Testis (tissue), 3 donors: ENCODE data around the gene SP4. TPM values are rescaled to one million over a fixed set of nuclear protein-coding genes. Genes with fewer than 3 reads are reported as not detected.

Experiments used
- DNase-seq: peaks from one replicate; pipeline ENCODE4 v3.0.0-alpha.2; 2019
- H3K27ac ChIP-seq, 2 donors: fragments of 200-600 bp; sonication (generic); one replicate each; pipeline ENCODE4 v1.5.1; 2019
- H3K27me3 ChIP-seq: fragments of 200-600 bp; sonication (generic); one replicate; pipeline ENCODE4 v1.5.1; 2019
- H3K36me3 ChIP-seq: fragments of 200-600 bp; sonication (generic); one replicate; pipeline ENCODE4 v1.5.1; 2017; ENCODE audit warnings: low read depth; ENCODE audit errors: missing control alignments
- H3K4me1 ChIP-seq: fragments of 200-600 bp; sonication (generic); one replicate; pipeline ENCODE4 v1.5.1; 2019
- H3K4me3 ChIP-seq, 2 donors: fragments of 200-600 bp; sonication (generic); one replicate each; pipeline ENCODE4 v1.5.1; 2017 to 2019
- H3K9me3 ChIP-seq: fragments of 200-600 bp; sonication (generic); one replicate; pipeline ENCODE4 v1.5.1; 2017
- CTCF ChIP-seq, 3 experiments: fragments of 450-650 bp in 2 of 3; fragments of 200-600 bp in 1 of 3; sonication (generic) in 1 of 3; IDR thresholded peaks; one replicate each; pipeline ENCODE4 v1.5.1; 2016 to 2019; ENCODE audit warnings: antibody characterized with exemption in 3 of 3, mild to moderate bottlenecking in 2 of 3, moderate library complexity in 1 of 3
- POLR2A ChIP-seq: fragments of 450-650 bp; IDR thresholded peaks from one replicate; pipeline ENCODE4 v1.6.1; 2017; ENCODE audit warnings: antibody characterized with exemption, mild to moderate bottlenecking, moderate library complexity
- WGBS, 2 donors: methylation state at CpG; one replicate each; pipeline ENCODE4 v1.1.5; 2018; 5-methylcytosine and 5-hydroxymethylcytosine counted together
- intact Hi-C: fragments of 100-400 bp; cut with DNase I; formaldehyde crosslinking; loops from one replicate; pipeline ENCODE4 v1.15.1; 2023; ENCODE audit warnings: low total_unique reads
- polyA plus RNA-seq: library from polyadenylated mRNA; stranded (reverse); fragments of 350-450 nt; fragmentation: Illumina TruSeq; extraction: RNeasy Lipid Tissue Mini Kit (QIAGEN cat#74804); gene quantifications from one replicate; pipeline ENCODE4 v1.2.3, GENCODE V29; 2014; ENCODE audit warnings: low read depth, low replicate concordance; ENCODE audit not compliant: insufficient read depth
- total RNA-seq, 2 donors: library from RNA; depleted of rRNA; stranded (reverse); fragments of >200 nt; gene quantifications; one replicate each; pipeline ENCODE4 v1.2.3, GENCODE V29; 2016

Gene SP4
- total and polyA plus RNA-seq, 3 donors from 2014 or later, result 6.0 to 14.7 (median 13.6) TPM

DNA sequence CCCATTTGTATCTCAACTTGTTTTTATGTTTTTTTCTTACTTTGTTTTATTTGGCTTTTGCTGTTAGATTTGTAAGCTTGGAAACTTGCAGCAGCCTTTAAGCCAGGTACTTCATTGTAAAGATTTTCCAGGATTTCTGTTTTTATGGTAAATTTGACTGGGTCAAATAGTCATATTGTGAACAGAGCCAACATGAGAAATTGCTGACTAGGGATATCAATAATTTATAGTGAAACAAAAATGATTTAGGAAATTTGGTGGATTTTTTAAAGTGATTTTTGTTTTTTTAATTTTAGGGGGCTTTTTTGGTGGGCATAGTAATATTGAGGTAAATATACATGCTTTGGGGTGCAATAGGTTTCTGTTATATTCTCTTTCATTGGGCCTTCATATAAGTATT, 22.2 kb downstream of the SP4 start:
- Histone ChIP-seq H3K36me3 (no peaks in the 10 kb centered on the region), H3K27me3 (no peaks in the 10 kb centered on the region), H3K4me3 (no peak overlapping the region), H3K27ac (no peak overlapping the region), H3K4me1 (no peaks in the 10 kb centered on the region), H3K9me3 (no peaks in the 10 kb centered on the region)
- intact Hi-C loops, result no loop called here
- no peak for DNase-seq
- no peak for TF ChIP-seq CTCF (IDR thresholded peaks at IDR 0.05)
- no peak for TF ChIP-seq POLR2A

- Histone ChIP-seq H3K27ac (no peak overlapping the region), H3K9me3 (no peaks in the 10 kb centered on the region), H3K4me1 (no peaks in the 10 kb centered on the region), H3K4me3 (no peak overlapping the region), H3K36me3 (no peaks in the 10 kb centered on the region), H3K27me3 (no peaks in the 10 kb centered on the region)
- no peak for DNase-seq
- TF ChIP-seq POLR2A (no peak), CTCF (IDR thresholded peaks at IDR 0.05) (no peak)
- WGBS, 2 donors, result 84 to 90% methylated on average over 5 of the region's 5 CpGs
- intact Hi-C loops, result no loop called here
Measured at GRCh38 chr7:21450941-21451340, 23.1 kb downstream of the SP4 start.

GRCh38 chr7:21454182-21454581, 26.3 kb downstream of the SP4 start:
- no peak overlapping the region for H3K27ac ChIP-seq
- no peaks in the 10 kb centered on the region for H3K36me3 ChIP-seq
- no peak overlapping the region for H3K4me3 ChIP-seq
- no peaks in the 10 kb centered on the region for H3K9me3 ChIP-seq
- H3K4me1 ChIP-seq, result no peaks in the 10 kb centered on the region
- intact Hi-C loops, result no loop called here
- no peak for DNase-seq
- H3K27me3 ChIP-seq, result no peaks in the 10 kb centered on the region
- no peak for TF ChIP-seq CTCF (IDR thresholded peaks at IDR 0.05)
- TF ChIP-seq POLR2A, result no peak

DNA sequence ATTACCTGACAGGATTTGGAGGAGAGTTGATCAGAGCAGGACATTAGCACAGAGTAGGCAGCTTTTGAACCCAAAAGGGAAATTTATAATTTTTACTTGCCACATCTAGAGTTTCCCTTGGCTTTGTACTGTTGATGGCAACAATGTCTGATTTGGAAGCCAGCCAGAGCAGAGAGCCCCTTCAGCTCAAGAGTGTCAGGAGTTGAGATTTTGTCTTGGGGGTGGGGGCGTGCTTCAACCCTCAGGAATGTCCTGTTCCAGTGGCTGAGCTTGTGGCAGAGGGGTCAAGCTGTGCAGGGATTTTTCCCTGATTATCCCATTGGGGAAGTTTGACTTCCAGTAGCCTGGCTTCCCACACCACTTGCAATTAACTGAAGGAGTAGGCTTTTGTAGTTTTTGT, 27.0 kb downstream of the SP4 start:
- no peaks in the 10 kb centered on the region for H3K27me3 ChIP-seq
- no peak for DNase-seq
- intact Hi-C loops, result no loop called here
- WGBS, 2 donors, result 70 to 88% methylated on average over 1 of the region's 1 CpG
- no peak for TF ChIP-seq CTCF (IDR thresholded peaks at IDR 0.05)
- H3K4me1 ChIP-seq, result no peaks in the 10 kb centered on the region
- H3K27ac ChIP-seq, result no peak overlapping the region
- H3K36me3 ChIP-seq, result no peaks in the 10 kb centered on the region
- no peaks in the 10 kb centered on the region for H3K9me3 ChIP-seq
- H3K4me3 ChIP-seq, result no peak overlapping the region

DNA sequence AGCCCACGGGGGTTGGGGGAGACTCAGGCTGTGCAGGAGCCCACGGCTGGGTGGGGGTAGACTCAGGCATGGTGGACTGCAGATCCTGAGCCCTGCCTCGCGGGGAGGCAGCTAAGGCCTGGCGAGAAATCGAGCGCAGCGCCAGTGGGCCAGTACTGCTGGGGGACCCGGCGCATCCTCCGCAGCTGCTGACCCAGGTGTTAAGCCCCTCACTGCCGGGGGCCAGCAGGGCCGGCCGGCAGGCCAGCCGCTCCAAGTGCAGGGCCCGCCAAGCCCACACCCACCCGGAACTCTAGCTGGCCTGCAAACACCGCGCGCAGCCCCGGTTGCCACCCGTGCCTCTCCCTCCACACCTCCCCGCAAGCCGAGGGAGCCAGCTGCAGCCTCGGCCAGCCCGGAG, 33.4 kb downstream of the SP4 start:
- no peak for TF ChIP-seq CTCF (IDR thresholded peaks at IDR 0.05)
- no peak for DNase-seq
- WGBS, 2 donors, result 96 to 98% methylated on average over 14 to 26 of the region's 26 CpGs

More for the DNA sequence above, 33.4 kb downstream of the SP4 start:
- intact Hi-C loops, result no loop called here
- Histone ChIP-seq H3K27ac (no peak overlapping the region), H3K36me3 (no peaks in the 10 kb centered on the region), H3K4me1 (no peaks in the 10 kb centered on the region), H3K9me3 (no peaks in the 10 kb centered on the region), H3K4me3 (no peak overlapping the region), H3K27me3 (no peaks in the 10 kb centered on the region)
